GM21423 (cell line): ENCODE measurements around the gene MTCL3.
A peak's percentile ranks its signal among the peaks of the same experiment; 100 is the strongest.

Source experiments
- ATAC-seq: cut with Tn5 transposase; IDR thresholded peaks from one replicate; pipeline ENCODE4 v1.9.1; 2021; ENCODE audit warnings: mild to moderate bottlenecking, moderate library complexity; ENCODE audit not compliant: unreplicated experiment

Gene MTCL3

DNA sequence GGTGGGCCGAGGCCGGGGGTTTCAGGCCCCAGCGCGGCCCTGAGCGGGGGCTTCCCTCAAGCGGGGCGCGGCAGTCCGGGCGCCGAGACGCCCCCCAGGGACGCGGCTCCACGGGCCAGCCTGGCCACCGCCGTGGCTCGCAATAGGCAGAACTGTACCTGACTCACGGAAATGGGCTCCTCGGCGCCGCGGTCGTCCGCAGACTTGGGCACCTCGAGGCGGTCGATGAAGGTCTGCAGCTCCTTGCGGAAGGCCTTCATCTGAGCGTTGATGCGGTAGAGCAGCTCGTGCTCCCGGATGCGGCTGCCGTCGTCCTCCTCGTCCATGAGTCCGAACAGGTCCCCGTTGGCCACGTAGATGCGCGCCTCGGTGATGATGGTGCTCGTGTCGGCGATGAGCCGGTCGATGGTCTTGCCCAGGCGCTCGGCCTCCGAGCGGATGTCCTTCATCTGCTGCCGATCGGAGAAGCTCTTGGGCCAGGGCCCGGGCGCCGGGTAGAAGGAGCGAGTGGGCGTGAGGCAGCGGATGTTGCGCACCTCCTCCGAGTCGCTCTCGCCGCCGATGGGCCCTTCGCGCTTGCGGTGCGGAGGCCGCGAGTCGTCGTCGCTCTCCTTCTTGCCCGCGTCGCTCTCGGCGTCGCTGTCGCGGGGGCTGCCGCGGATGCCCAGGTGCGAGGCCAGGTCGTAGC is 43.9 kb downstream of the MTCL3 start:
- no peak for ATAC-seq

- no peak for ATAC-seq
Observed at GRCh38 chr6:127471379-127472255, 47.5 kb downstream of the MTCL3 start.

GRCh38 chr6:127468936-127469335 is 50.2 kb downstream of the MTCL3 start:
- no peak for ATAC-seq

GRCh38 chr6:127466416-127466815 is 52.7 kb downstream of the MTCL3 start:
- no peak for ATAC-seq

GRCh38 chr6:127464881-127465459 is 54.2 kb downstream of the MTCL3 start:
- ATAC-seq = peak; percentile 86

- no peak for ATAC-seq
Observed at GRCh38 chr6:127464161-127464880, 54.8 kb downstream of the MTCL3 start.

- ATAC-seq = no peak
Observed at GRCh38 chr6:127463056-127463455, 56.1 kb downstream of the MTCL3 start.

DNA sequence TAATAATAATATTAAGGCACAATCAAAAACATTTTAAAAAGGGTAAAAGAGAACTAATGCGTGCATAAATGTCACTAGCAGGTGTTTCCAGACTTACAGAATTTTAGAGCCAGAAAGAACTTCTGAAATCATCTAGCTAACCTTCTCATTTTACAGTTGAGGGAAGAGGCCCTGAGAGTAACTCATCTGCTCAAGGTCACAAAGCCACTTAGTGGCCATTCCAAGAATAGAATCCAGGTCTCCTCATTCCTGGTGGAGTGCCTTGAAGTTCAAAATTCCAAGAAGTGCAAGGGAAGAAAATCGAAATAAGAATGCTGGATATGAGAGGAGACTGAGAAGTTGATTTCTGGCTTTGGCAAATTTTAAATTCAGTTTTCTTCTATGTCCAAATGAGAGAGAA is 56.8 kb downstream of the MTCL3 start:
- no peak for ATAC-seq

DNA sequence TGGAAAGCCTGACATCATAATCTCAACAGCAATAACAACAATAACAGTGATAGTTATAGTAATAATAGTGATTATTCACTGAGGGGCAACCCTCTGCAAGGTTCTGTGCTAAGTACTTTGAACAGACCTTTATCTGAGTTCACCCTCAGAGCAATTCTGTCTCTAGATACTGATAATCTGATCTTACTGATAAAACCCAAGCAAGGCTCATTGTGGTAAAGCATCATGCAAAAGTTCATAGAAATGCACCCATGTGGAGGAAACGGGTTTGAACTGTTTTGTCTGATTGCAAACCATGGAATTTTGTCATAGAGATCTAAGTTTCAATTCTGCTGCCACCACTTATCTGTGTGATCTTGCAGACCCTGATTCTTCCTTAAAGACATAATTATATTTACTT is 58.7 kb downstream of the MTCL3 start:
- no peak for ATAC-seq

DNA sequence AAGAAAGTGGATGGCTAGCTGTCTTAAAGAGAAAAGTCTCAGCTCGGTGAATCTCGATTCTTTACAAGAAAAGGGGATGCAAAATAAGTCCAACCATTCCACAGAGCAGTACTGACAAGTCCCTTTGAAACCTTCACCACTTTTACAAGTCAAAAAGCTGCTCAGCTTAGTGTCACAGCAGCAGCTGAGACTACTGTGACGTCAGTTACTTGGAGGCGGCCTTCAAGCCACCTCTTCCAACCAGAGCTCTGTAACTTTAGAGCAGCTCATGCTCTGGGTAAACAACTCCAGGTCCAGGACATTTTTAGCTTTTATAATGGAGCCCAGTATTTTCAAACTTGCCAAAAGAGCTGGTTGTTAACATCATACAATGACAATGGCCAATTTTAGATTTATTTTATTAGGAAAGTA is 59.9 kb downstream of the MTCL3 start, which contains the start of gene KIAA0408:
Gene KIAA0408, minus strand, starts transcription at position 159 of the 411 bp plus-strand sequence. CDS start 5,408 bp downstream, outside the sequence.
- ATAC-seq = no peak

DNA sequence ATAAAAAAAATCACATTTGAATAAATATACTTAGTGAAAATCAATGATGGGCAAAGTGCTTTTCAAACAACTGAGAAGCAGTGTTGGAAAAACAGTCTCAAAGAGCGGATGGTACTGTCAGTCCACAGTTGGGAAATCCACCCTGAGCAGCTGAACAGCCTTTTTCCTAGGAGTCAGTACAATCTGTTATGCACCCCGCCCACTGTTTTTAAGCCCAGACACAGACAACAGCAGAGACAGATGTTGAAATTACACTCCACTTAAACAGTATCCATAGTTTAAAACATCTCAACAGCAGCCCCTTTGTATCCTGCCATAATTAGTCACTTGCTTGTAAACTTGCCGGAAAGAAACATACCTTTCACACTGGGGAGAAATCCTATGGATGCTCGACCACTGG is 60.3 kb downstream of the MTCL3 start:
- ATAC-seq = no peak

DNA sequence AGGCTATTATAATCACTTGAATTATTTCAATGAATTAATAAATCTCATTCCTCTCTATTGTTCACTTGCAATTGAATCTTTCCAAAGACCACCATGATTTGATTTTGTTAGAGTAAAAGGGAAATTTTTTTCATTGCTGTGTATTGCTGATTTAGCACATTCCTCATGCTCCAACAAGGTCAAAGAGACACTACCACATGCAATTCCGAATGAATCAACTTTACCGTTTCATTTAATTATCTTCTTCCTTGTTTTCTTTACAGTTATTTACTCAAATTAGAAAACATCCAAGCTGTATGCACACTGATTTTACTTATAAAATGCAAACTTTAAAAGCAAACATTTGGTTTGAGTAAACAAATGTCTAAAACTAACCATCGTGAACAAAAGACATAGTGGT is 60.9 kb downstream of the MTCL3 start:
- ATAC-seq = no peak

- no peak for ATAC-seq
Observed at GRCh38 chr6:127457456-127458064, 61.6 kb downstream of the MTCL3 start.

DNA sequence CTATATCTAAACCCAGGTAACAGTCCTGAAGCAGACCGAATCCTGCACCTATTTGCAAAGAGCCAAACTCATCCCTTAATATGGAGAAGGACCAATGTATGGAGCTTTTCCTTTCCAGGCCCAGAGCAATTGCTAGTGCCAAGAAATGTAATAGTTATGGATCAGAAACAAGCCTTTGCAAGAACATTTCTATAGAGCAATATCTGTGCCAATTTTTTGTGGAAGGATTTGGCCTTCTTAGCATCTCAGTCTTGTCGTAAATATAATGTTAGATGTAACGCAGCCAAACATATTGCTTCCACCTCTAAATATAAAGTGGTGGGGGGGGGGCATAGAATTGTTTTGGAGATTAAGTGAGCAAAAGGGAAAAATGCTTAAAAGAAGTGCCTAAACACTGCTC is 62.7 kb downstream of the MTCL3 start:
- no peak for ATAC-seq

- ATAC-seq = no peak
Observed at GRCh38 chr6:127453845-127454619, 65.1 kb downstream of the MTCL3 start.

DNA sequence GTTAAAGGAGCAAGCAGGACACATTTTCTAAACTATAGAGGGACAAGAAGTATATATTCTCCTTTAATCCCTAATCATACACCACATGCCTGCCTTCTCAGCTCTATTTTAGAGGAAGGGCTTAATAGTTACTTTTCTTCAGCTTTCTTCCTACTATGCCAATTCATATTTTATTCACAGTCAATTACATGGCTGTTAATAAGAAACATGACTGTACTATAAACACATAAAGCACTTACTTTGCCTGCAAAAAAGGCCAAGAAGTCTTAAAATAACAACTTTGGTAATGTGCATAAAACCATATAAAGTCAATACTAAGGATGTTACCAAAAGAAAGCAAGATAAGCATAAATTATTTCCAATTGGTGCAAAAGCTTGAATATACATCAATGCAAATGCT is 66.3 kb downstream of the MTCL3 start:
- ATAC-seq = no peak

DNA sequence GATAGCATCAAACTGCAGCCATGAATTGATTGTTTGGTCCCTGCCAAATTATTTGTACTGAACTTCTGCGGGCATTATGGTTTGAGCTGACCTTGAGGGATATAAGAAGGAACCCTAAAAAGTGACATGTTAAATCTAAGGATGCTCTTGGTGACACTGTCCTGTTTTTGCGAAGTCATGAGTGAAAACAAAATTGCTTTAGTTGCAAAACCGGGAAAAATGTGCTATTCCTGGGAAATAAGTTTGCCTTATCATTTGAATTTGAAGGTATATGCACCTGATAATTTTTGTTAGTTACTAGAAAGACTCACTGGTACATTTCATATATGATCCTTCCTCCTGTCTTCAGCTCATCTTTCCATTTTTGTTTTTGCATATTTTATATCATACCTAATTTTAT is 67.7 kb downstream of the MTCL3 start:
- no peak for ATAC-seq

DNA sequence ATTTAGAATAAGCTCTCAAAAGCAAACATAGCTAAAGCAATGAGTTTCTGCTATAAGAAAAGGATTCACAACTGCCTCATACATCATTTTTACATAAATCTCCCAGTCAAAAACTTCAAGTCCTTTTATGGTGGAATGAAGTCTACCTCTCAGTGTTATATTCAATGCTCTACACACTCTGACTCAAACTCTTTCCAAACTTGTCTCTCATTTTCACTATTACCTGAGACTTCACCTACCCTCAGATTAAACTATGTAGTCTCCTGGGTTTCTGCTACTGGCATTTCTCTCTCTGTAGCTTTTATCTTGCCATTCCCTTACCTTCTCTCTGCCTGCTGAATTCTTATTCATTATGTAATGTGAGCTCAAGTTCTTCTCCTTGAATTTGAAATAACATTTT is 71.4 kb downstream of the MTCL3 start:
- ATAC-seq = no peak

GRCh38 chr6:127446356-127446755 is 72.8 kb downstream of the MTCL3 start:
- no peak for ATAC-seq

DNA sequence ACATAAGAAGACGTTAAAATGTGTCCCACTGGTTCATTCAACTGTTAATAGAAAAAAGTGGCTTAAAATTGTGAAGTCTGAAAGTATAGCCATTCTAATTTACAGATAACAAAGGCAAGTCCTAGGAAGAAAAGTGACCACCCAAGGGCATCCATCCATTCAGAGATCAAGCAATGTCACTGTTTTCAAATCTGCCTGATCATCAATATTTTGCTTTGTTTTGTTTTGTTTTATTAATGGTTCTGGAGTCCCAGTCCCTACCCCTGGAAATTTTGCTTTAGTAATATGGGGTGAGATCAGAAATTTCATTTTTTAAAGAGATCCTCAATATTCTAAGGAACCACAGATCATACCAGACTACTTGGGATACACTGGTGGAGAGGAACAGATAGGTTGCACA is 77.3 kb downstream of the MTCL3 start:
- no peak for ATAC-seq
